Right lung (tissue), 5 donors: ENCODE results near the gene CLEC18B. TPM values are rescaled to one million over a fixed set of nuclear protein-coding genes. Genes with fewer than 3 reads are reported as not detected.
"Not testable (repeated sequence)": the region's sequence is repeated elsewhere in the genome, so short reads cannot be mapped to it uniquely, and the experiment has no call there.

Source experiments
- DNase-seq, 2 donors: peaks; one replicate each; pipeline ENCODE4 v3.0.0-alpha.2; 2013
- polyA plus RNA-seq, 5 donors: library from polyadenylated mRNA; unstranded; fragments of 120-200 nt; gene quantifications; one replicate each; pipeline versions ENCODE4 v1.2.1 to v1.2.3, GENCODE V29; 2013; ENCODE audit warnings: inconsistent platforms in 1 of 5, low replicate concordance in 1 of 5; ENCODE audit not compliant: insufficient read length in 5 of 5, insufficient read depth in 1 of 5

Gene CLEC18B
- polyA plus RNA-seq, 5 donors, result 0.14 to 1.8 (median 0.95) TPM

DNA sequence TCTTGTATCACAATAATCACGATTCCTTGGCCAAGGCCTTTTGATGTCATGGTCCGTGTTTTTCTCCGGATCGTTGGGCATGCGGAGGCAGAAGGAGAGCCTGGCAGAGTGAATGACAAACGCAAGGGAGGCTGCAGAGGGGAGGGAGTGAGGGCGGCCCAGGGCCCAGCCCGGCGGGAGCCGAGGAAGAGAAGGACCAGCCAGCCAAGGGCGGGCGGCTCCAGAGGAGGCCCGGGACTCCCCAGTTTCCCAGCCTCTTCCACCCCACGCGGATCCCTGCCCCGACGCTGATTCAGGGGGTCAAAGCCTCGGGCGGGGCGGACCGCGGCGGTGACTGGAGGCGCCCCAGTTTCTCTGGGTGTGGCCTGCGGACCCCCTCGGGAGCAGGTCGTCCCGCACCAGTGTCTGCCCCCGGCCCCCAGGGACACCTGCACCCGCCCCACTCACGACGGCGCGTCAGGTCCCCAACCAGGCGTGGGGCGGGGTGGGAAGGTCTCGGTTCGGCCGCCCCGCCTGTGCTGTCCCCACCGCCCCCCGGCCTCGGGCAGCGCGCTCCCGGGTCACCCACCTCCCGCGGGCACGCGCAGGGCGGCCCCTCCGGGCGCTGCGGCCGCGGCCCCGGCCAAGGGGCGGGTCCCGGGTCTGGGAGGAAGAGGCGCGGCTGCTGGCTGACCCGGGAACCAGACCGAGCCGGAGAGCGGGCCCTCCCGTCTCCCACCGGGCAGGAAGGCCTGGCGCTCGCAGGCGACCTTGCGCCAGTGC, 14.5 kb downstream of the CLEC18B start:
- DNase-seq, result not testable (repeated sequence)

DNA sequence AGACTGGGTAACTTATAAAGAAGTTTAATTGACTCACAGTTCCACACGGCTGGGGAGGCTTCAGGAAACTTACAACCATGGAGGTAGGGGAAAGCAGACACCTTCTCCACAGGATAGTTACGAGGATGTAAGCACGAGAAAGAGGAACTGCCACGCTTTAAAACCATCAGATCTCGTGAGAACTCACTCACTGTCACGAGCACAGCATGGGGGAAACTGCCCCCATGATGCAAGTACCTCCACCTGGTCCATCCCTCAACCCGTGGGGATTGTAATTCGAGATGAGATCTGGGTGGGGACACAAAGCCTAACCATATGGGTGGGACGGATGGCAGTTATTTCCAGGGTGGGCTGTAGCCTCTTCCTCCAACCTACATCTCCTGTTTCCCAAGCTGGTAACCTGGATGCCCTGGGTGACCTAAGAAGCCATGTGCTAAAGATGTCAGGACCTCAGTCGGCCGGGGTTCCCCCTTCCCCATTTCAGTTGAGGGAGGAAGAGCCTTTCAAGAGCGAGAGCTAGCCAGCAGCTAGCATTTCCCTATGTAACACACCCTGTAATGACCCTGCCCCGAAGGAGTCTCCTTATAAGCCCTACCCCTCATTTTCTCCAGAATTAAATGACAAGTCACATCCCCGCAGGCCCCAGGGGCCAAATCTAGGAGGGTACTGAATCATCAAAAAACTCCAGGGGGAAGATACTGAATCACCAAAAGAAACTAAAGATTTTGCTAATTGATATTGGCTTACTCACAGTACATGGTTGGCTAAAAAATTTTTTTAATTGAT, 16.9 kb downstream of the CLEC18B start:
- not testable (repeated sequence) for DNase-seq

DNA sequence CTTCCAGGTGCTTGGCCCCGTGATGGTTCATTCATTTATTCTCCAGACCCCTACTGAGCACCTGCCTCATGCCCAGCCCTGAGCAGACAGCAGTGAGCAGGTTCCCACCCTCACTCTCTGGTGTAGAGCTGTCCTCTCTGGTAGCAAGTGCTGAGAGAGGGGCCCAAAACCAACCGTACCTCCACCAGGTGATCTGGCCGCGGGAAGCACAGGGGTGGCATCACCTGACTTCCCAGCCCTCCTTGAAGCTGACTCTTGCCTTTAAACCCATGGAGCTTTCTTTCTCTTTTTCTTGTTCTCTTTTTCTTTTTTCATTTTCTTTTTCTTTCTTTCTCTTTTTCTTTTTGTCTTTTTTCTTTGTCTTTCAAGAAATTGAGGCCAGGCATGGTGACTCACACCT, 21.0 kb downstream of the CLEC18B start:
- DNase-seq, result not testable (repeated sequence)

DNA sequence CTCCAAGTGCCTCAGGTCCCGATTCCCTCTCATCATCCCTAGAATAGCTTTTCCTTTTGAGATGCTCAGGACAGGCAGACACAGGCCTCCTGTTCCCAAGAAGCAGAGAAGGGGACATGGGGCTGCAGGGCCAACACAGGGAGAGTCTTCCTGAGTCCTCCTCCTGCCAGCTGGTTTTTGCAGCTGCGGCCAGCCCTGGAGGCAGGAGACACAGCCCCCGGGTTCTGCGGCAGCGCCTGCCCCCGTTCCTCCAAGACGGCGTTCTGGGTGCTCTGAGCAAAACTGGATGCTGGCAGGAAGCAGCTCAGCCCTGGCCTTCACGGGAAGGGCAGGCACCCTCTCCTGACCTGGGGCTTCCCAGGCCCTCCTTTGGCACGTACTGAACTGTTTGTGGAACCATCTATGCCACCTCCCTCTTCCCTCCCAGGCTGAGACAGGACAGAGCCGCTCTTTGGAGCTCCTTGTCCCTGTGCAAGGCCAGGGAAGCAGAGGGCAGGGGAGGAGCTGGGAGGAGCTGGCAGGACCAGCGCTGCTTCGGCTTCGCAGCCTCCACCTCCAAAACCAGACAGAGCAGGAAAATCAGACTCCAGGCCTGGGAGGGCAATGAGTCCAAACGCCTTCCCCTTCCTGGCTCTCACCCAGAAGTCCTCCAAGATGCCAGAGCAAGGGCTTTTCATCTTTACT, 22.9 kb downstream of the CLEC18B start:
- DNase-seq, result not testable (repeated sequence)

DNA sequence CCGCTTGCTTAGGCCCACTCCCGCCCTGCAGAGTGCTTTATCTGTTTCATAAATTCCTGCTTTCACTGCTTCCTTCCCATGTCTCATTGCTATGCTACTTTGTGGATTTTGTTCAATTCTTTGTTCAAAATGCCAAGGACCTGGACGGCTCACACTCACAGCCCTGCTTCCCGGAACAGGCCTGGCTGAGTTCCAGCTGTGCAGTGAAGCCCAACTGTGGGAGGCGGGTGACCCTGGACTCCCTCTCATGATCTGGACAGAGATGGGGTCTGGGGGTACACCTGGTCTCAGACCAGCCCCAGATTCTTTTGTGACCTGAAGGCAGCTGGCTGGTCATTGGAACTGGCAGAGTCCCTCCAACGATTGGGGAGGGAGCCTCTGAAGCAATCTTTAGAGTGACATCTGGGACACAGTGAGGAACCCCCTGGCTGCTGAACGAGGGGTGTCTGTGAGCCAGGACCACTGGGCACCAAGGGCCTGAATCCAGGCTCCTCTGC, 24.7 kb downstream of the CLEC18B start:
- peak; percentile 27 to 36 for DNase-seq

DNA sequence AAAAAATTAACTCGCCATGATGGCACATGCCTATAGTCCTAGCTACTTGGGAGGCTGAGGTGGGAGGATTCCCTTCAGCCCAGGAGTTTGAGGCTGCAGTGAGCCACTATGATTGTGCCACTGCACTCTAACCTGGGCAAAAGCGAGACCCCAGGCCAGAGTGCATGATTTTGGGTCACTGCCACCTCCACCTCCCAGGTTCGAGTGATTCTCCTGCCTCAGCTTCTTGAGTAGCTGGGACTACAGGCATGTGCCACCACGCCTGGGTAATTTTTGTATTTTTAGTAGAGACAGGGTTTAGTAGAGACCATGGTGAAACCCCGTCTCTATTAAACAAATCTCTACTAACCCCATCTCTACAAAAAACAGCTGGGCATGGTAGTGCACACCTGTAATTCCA, 26.7 kb downstream of the CLEC18B start:
- not testable (repeated sequence) for DNase-seq

DNA sequence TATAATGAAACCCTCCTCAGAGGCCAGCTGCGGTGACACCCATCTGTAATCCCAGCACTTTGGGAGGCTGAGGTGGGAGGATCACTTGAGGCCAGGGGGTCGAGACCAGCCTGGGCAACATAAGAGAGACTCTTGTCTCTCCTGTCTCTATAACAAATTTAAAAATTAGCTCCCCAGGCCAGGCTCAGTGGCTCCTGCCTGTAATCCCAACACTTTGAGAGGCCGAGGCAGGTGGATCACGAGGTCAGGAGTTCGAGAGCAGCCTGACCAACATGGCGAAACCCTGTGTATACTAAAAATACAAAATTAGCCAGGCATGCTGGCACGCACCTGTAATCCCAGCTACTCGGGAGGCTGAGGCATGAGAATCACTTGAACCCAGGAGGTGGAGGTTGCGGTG, 27.1 kb downstream of the CLEC18B start:
- DNase-seq, result not testable (repeated sequence)

DNA sequence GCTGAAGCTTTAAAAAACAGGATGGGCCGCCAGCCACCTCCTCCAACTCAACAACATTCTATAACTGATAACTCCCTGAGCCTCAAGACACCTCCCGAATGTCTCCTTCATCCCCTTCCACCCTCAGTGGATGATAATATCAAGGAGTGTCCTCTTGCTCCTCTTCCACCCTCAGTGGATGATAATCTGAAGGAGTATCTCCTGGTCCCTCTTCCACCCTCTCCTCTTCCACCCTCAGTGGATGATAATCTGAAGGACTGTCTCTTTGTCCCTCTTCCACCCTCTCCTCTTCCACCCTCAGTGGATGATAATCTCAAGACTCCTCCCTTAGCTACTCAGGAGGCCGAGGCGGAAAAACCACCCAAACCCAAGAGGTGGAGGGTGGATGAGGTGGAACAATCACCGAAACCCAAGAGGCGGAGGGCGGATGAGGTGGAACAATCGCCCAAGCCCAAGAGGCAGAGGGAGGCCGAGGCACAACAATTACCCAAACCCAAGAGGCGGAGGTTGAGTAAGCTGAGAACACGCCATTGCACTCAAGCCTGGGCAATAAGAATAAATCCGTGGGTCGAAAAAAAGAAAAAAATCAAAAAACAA, 29.7 kb downstream of the CLEC18B start:
- not testable (repeated sequence) for DNase-seq

DNA sequence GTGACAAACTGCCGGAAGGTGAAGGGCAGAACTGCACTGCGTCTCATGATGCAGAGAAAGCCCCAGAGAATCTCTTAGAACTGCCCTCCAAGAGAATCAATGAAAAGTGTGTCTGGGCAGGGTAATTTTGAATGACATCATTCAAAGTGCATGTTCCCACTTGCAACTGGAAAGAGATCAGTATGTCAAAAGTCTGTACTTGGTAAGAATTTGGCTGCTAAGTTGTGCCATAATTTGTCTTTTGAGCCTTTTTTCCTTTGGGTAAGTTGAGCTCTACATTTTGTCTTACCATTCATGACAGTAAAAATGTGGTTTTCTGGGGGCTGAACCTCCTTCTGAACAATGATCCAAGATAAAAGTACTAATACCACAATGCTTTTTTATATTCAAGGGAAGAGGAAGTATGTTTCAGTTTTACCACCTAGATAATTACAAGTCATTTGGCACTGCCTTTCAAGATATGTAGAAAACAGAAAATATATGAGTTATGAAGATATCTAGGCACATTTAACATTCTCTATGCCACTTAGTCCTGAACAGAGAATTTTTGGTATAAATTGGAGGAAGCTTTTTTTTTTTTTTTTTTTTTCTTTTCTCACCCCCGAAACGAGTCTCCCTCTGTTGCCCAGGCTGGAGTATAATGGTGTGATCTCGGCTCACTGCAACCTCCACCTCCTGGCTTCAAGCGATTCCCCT, 38.8 kb downstream of the CLEC18B start:
- not testable (repeated sequence) for DNase-seq

DNA sequence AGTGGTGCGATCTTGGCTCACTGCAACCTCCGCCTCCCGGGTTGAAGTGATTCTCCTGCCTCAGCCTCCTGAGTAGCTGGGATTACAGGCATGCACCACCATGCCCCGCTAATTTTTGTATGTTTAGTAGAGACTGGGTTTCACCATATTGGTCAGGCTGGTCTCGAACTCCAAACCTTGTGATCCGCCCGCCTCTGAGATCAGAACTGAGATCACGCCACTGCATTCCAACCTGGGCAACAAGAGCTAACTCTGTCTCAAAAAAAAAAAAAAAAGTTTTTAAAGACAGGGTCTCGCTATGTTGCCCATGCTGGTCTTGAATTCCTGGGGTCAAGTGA, 47.5 kb downstream of the CLEC18B start:
- not testable (repeated sequence) for DNase-seq

DNA sequence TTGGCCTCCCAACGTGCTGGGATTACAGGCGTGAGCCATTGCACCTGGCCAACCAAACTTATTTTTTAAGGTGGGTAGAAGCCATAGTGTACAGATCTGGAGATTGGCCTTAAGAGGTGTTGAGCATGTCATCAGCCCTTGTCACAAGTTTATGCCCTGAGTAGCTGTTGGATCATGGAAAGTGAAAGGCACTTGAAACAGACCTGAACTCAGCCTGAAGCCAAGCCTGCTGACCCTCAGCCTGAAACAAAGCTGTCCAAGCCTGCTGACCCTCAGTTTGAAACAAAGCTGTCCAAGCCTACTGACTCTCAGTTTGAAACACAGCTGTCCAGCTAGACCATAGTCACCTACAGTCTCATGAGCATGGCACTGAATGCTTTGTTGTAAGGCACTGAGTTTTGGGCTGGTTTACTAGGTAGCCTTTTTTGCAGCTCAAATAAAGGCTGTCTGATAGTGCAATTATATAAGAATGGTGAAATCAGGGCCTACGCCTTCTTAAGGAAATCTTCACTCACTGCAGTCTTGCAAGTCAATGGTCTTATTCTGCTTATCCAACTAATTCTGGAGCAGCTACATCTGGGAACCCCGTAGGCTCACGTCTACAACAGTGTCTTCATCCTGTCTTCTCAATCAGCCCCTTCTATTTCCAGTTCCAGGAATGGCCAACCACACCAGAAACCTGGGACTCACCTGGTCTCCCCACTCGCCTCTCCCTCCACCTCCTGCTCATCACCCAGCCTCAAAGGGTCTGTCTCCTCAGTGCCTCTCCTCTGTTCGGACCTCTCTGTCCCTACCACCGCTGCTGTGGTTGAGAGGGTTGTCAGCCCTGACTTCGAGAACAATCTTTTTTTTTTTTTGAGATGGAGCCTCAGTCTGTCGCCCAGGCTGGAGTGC, 48.1 kb downstream of the CLEC18B start:
- DNase-seq, result no peak

DNA sequence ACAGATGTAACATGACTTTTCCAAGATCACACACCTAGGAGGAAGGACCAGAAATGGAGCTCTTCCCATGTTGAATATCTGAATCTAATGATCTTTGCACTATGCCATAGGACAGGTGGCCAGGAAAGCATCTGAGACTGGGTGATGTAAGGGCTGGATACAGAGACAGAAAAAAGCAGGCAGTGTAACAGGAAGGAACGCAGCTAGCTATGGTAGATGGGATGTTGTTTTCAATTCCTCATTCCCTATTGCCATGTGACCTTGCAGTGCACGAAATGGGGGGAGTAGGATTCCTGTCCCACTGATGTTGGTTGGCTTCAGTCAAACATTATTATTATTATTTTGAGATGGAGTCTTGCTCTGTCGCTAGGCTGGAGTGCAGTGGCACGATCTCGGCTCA, 48.9 kb downstream of the CLEC18B start:
- no peak for DNase-seq

DNA sequence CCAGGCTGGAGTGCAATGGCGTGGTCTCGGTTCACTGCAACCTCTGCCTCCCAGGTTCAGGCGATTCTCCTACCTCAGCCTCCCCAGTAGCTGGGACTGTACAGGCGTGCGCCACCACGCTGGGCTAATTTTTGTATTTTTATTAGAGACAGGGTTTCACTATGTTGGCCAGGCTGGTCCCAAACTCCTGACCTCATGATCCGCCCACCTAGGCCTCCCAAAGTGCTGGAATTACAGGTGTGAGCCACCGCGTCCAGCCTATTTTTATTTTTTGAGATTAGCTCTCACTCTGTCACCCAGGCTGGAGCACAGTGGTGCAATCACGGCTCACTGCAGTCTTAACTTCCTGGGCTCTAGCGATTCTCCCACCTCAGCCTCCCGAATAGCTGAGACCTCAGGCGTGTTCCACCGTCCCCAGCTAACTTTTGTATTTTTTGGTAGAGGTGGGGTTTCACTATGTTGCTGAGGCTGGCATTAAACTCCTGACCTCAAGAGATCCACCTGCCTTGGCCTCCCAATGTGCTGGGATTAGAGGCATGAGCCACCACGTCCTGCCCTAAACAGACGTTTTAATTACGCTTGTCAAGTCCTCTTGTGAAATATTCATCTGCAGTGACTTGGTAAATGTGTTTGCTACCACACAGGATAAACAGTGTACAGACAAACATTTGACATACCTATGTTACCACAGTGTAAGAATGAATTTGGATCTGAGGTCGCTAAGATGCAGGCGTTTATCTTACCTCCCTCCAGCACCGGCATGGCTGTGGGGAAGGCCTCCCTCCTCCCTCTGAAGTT, 50.7 kb downstream of the CLEC18B start:
- not testable (repeated sequence) for DNase-seq

DNA sequence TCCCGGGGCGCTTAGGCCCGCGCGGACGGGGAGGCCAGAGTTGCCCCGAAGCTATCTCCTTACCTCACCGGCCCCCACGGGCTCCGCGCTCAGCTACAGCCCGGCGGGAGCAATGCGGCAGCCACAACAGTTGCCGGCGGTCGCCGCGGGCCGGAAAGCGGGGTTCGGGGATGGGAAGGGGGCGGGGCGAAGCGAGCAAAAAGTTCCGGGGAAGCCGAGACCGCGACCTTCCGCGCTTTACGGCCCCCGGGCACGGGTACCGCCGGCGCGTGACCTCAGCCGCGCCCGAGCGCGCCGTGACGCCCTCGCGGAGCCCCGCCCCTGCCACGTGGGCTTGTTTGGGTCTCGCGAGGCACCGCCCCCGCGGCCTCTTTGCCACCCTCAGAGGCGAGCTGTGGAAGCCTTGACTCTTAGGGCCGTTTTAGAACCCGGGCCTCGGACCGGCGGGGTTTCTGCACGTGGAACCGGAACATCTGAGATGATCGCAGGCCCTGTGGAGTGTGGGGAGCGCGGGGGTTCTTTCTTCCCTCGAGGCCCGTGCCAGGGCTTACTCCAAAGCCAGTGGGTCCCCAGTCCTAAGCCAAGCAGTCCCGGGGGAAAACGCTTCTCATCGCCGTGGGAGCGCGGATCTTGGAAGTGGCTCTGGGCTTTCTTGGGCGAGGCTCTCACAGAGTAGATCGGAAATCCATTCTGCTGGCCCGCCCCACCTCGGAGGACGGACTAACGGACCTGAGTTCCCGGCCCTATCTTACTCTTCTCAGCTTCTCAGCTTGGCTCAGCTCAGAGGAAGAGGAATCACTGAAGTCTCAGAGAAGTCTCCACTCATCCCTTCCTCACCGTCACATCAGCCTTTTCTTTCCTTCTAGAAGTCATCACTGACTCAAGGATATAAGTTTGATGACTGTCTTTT, 53.0 kb downstream of the CLEC18B start:
- peak; percentile 93 to 96 for DNase-seq

DNA sequence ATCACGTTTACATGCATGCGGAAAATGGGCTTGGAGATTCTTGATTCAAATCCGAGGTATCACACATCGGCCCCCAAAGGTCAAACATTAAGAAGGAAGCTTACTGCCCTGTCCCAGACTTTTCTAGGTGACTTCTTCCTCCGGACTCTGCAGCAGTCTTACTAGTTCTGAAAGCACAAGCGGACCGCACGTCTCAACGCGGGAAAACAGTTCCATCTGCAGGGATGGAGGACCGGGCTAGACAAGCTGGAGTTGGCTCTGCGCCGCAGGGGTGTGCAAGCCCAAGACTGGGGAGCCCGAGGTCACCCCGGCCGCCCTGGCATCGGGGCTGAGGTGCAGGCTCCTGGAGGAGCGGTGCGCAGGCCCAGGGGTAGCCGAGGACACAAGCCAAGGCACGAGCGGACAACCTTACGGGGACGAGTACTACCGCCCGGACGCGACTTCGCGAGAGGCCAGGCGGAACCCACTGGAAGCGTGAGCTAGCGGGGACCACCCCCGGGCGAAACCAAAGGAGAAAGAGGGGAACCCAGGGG, 53.7 kb downstream of the CLEC18B start:
- DNase-seq, result peak; percentile 17 to 25

DNA sequence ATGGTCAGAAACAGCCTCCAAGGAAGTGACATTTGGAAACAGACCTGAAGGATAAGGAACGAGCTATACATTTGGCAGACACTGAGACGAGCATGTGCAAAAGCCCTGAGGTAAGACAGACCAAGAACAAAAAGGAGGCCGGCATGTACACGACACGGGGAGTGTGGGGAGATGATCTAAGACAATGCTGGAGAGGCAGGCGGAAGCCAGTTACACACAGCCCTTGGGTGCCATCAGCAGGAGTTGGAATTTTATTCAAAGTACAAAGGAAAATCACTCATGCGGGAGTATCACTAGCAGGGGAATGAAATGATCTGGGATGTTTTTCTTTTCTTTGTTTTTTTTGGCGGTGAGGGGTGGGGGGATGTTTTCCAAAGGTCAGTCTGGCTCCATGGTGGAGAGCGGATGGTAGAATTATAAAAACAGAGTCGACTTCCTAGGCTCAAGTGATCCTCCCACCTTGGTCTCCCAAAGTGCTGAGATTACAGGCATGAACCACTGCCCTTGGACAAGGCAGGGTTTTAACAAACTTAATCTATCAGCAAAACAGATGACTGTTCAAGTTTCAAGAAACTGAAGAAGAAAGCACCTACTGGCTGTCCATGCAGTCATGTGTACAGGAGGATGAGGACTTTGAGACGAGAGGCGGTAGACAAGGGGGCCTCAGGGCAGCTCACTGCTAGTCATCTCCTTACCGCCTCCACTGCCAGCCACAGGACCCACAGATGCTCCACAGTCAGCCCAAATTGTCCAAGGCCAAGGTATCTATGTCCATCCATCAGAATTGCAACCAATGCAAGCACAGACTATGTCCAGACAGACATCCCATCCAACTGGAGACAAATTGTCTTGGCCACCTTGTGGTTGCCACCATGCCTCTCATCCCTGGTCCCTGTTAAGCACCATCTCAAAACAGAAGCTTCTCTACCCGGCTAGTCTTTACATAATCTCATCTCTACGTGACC, 59.4 kb downstream of the CLEC18B start:
- not testable (repeated sequence) for DNase-seq
